Endothelial cell of umbilical vein (primary cell): ENCODE data around the gene FNIP2.

Source experiments
- EZH2 ChIP-seq: IDR thresholded peaks from 2 replicates; pipeline ENCODE4 v1.6.1; 2012; ENCODE audit warnings: borderline replicate concordance, low read depth, mild to moderate bottlenecking, moderate library complexity, low read length, inconsistent platforms; ENCODE audit not compliant: severe bottlenecking
- FOS ChIP-seq: IDR thresholded peaks from 2 replicates; pipeline ENCODE4 v1.6.1; 2011; ENCODE audit warnings: mild to moderate bottlenecking, low read length, moderate library complexity, borderline replicate concordance; ENCODE audit not compliant: insufficient read depth
- GATA2 ChIP-seq: IDR thresholded peaks from 2 replicates; pipeline ENCODE4 v1.7.0; 2011; ENCODE audit warnings: low read depth, mild to moderate bottlenecking, moderate library complexity, mixed read lengths, low read length; ENCODE audit not compliant: insufficient read length, insufficient read depth
- JUN ChIP-seq: IDR thresholded peaks from 2 replicates; pipeline ENCODE4 v1.6.1; 2011; ENCODE audit warnings: borderline replicate concordance, low read depth; ENCODE audit not compliant: insufficient read length, insufficient read depth
- MYC ChIP-seq: IDR thresholded peaks from one replicate; pipeline ENCODE4 v1.6.1; 2011; ENCODE audit warnings: mild to moderate bottlenecking, low read depth, low read length
- POLR2A ChIP-seq: IDR thresholded peaks from 2 replicates; pipeline ENCODE4 v1.6.1; 2012; ENCODE audit warnings: low read depth, mild to moderate bottlenecking, control low read depth, low read length
- POLR2AphosphoS5 ChIP-seq: IDR thresholded peaks from 2 replicates; pipeline ENCODE4 v1.6.1; 2012; ENCODE audit warnings: low read depth, mild to moderate bottlenecking, control low read depth, low read length, moderate library complexity; ENCODE audit not compliant: insufficient read depth
- TF ChIP-seq, protein P1 (sequence below), 2 donors: IDR thresholded peaks; 1 replicate in 1 of 2; 2 replicates in 1 of 2; pipeline ENCODE4 v1.5.1; 2011; ENCODE audit warnings: low read length in 2 of 2, mild to moderate bottlenecking in 2 of 2, moderate library complexity in 2 of 2, control low read depth in 1 of 2, inconsistent platforms in 1 of 2, low read depth in 1 of 2; ENCODE audit not compliant: insufficient read depth in 1 of 2; ENCODE audit errors: extremely low read depth in 1 of 2
- TF ChIP-seq, protein P2 (sequence below): IDR thresholded peaks from 2 replicates; pipeline ENCODE4 v1.6.1; 2011; ENCODE audit not compliant: insufficient read depth, insufficient read length

DNA sequence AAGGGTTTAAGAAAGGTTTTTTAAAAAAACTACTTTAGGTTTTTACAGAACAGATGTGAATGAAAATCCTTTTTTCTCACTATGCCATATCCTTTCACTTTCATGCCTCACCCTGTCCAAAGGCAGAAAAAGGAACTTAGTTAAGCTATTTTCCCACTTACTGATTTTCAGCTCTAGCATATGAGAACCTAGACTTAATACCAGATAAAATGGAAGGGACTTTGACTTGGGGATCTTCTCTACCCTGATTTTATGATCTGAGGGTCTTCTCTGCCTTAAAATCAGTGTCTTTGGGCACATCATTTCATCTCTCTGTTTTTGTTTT is 42.4 kb downstream of the FNIP2 start:
- TF ChIP-seq, protein P1, sequence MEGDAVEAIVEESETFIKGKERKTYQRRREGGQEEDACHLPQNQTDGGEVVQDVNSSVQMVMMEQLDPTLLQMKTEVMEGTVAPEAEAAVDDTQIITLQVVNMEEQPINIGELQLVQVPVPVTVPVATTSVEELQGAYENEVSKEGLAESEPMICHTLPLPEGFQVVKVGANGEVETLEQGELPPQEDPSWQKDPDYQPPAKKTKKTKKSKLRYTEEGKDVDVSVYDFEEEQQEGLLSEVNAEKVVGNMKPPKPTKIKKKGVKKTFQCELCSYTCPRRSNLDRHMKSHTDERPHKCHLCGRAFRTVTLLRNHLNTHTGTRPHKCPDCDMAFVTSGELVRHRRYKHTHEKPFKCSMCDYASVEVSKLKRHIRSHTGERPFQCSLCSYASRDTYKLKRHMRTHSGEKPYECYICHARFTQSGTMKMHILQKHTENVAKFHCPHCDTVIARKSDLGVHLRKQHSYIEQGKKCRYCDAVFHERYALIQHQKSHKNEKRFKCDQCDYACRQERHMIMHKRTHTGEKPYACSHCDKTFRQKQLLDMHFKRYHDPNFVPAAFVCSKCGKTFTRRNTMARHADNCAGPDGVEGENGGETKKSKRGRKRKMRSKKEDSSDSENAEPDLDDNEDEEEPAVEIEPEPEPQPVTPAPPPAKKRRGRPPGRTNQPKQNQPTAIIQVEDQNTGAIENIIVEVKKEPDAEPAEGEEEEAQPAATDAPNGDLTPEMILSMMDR (IDR thresholded peaks at IDR 0.05; ENCODE audit: extremely low read depth in 1 of 2, insufficient read depth in 1 of 2, low read depth in 1 of 2, low read length in 2 of 2) = no peak
- TF ChIP-seq POLR2A = no peak
- TF ChIP-seq POLR2AphosphoS5 = no peak
- no peak for TF ChIP-seq EZH2
- TF ChIP-seq JUN = no peak
- TF ChIP-seq GATA2 = no peak
- TF ChIP-seq FOS = no peak
- TF ChIP-seq, protein P2, sequence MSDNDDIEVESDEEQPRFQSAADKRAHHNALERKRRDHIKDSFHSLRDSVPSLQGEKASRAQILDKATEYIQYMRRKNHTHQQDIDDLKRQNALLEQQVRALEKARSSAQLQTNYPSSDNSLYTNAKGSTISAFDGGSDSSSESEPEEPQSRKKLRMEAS = no peak
- no peak for TF ChIP-seq MYC
